SK-N-MC (cell line): Measurements from ENCODE around the gene SEPTIN12.

Experiments used
- DNase-seq: peaks from one replicate; pipeline ENCODE4 v3.0.0-alpha.2; 2011; ENCODE audit warnings: low read depth, low spot score
- H3K27ac ChIP-seq: fragments of 200-600 bp; sonication (generic); 2 replicates; pipeline ENCODE4 v1.5.1; 2016; ENCODE audit warnings: mixed run types
- H3K36me3 ChIP-seq: fragments of 200-600 bp; sonication (generic); 2 replicates; pipeline ENCODE4 v1.6.1; 2017; ENCODE audit warnings: antibody characterized with exemption, low read length, mixed read lengths; ENCODE audit not compliant: insufficient read depth
- H3K4me3 ChIP-seq: fragments of 200-600 bp; sonication (generic); 2 replicates; pipeline ENCODE4 v1.5.1; 2016
- H3K9ac ChIP-seq: fragments of 200-600 bp; sonication (generic); 2 replicates; pipeline ENCODE4 v1.8.0; 2017; ENCODE audit warnings: mixed run types, mixed read lengths; ENCODE audit not compliant: insufficient read length
- H3K9me3 ChIP-seq: fragments of 200-600 bp; sonication (generic); 2 replicates; pipeline ENCODE4 v1.6.1; 2017; ENCODE audit warnings: low read depth, mild to moderate bottlenecking, antibody characterized with exemption, low read length, moderate library complexity, mixed read lengths
- EZH2 ChIP-seq: fragments of 200-600 bp; sonication (generic); IDR thresholded peaks from one replicate; pipeline ENCODE4 v1.6.1; 2017; ENCODE audit warnings: antibody characterized with exemption
- FOXP2 ChIP-seq: optimal IDR thresholded peaks from 2 replicates; pipeline ENCODE3; 2011; ENCODE audit warnings: mild to moderate bottlenecking, moderate library complexity; ENCODE audit not compliant: insufficient read depth; ENCODE audit errors: extremely low read length, control extremely low read depth
- POLR2AphosphoS5 ChIP-seq: IDR thresholded peaks from 2 replicates; pipeline ENCODE4 v1.6.1; 2012; ENCODE audit warnings: mild to moderate bottlenecking, low read depth, low read length, borderline replicate concordance

The SEPTIN12 gene

GRCh38 chr16:4806280-4806679 is 18.1 kb upstream of the SEPTIN12 start:
- Histone ChIP-seq H3K27ac (no peak overlapping the region), H3K4me3 (no peak overlapping the region), H3K9me3 (no peaks in the 10 kb centered on the region), H3K36me3 (peaks cover 36% of the 10 kb centered on the region), H3K9ac (no peak overlapping the region)
- TF ChIP-seq FOXP2 (no peak), EZH2 (no peak), POLR2AphosphoS5 (no peak)
- DNase-seq, result no peak

GRCh38 chr16:4805231-4805630 is 17.1 kb upstream of the SEPTIN12 start:
- TF ChIP-seq POLR2AphosphoS5, result no peak
- TF ChIP-seq EZH2, result no peak
- no peak for TF ChIP-seq FOXP2
- Histone ChIP-seq H3K9me3 (no peaks in the 10 kb centered on the region), H3K36me3 (peaks cover 31% of the 10 kb centered on the region), H3K27ac (no peak overlapping the region), H3K9ac (no peak overlapping the region), H3K4me3 (no peak overlapping the region)
- no peak for DNase-seq

DNA sequence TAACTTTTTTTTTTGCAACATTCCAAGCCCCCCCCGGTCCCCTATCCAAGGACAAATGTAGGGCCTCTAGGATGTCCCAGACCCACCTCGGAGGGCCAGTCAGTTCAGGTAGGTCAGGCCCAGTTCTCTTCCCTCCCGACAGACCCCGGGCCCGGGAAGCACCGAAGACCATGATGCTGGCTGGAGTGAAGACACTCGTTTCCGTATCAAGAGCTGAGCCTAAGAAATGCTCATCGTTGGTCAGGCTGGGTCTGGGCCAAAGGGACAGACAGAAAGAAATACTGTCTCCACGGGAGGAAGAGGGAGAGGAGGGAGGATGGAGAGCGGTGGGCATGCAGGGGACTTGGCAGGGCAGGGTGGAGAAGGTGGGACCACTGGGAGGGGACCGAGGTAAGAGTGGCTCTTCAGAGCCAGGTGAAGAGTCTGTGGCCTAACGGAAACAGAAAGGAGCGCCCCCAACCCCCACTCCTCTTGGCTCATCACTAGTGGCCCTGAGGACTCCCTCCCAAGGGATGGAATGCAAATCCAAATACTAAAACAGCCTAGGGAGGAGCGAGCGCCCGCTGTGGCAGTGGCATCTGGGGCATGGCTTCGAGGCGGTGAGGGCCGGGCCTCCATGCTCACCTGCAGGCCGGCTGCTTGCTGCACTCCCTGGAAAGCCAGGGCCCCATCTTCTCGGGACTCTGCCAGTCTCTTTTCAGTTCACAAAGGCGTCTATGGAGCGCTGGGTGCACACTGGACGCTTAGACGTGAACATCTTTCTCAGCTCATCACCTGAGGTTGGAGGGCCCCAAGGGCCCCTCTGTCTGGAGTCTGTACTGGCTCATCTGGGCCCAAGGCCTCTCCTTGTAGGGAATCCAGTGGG is 16.0 kb upstream of the SEPTIN12 start:
- no peak for DNase-seq
- Histone ChIP-seq H3K36me3 (peaks cover 28% of the 10 kb centered on the region), H3K4me3 (no peak overlapping the region), H3K27ac (no peak overlapping the region), H3K9ac (no peak overlapping the region), H3K9me3 (no peaks in the 10 kb centered on the region)
- TF ChIP-seq POLR2AphosphoS5 (no peak), EZH2 (no peak), FOXP2 (no peak)

- no peak for DNase-seq
- H3K9me3 ChIP-seq, result no peaks in the 10 kb centered on the region
- H3K36me3 ChIP-seq, result peaks cover 23% of the 10 kb centered on the region
- peak overlapping the region; percentile 43 for H3K9ac ChIP-seq
- TF ChIP-seq FOXP2 (no peak), EZH2 (no peak), POLR2AphosphoS5 (no peak)
- H3K4me3 ChIP-seq, result peak overlapping the region; percentile 96
- H3K27ac ChIP-seq, result no peak overlapping the region
These were observed 15.3 kb upstream of the SEPTIN12 start for GRCh38 chr16:4803401-4803844.

- peaks cover 20% of the 10 kb centered on the region for H3K36me3 ChIP-seq
- H3K9ac ChIP-seq, result peak overlapping the region; percentile 43
- TF ChIP-seq EZH2, result no peak
- TF ChIP-seq POLR2AphosphoS5, result 0 out of 2 replicates have a peak, but pooled peaks have one; percentile 20
- no peak overlapping the region for H3K27ac ChIP-seq
- peak overlapping the region; percentile 96 for H3K4me3 ChIP-seq
- peak; percentile 12 for DNase-seq
- H3K9me3 ChIP-seq, result no peaks in the 10 kb centered on the region
These were observed 14.6 kb upstream of the SEPTIN12 start for GRCh38 chr16:4802659-4803287.

GRCh38 chr16:4801962-4802658 is 14.0 kb upstream of the SEPTIN12 start, which contains the start of gene ROGDI:
Gene ROGDI (minus strand): TSS chr16:4802633. CDS start chr16:4802571, 62 bp downstream.
- TF ChIP-seq EZH2, result no peak
- TF ChIP-seq POLR2AphosphoS5, result no peak
- no peak for TF ChIP-seq FOXP2
- Histone ChIP-seq H3K36me3 (peaks cover 13% of the 10 kb centered on the region; the same call in 1 of the 2 replicates), H3K9me3 (no peaks in the 10 kb centered on the region), H3K27ac (no peak within 1 kb of the TSS), H3K4me3 (peak within 1 kb of the TSS; percentile 96), H3K9ac (peak within 1 kb of the TSS; percentile 43)
- DNase-seq, result no peak

DNA sequence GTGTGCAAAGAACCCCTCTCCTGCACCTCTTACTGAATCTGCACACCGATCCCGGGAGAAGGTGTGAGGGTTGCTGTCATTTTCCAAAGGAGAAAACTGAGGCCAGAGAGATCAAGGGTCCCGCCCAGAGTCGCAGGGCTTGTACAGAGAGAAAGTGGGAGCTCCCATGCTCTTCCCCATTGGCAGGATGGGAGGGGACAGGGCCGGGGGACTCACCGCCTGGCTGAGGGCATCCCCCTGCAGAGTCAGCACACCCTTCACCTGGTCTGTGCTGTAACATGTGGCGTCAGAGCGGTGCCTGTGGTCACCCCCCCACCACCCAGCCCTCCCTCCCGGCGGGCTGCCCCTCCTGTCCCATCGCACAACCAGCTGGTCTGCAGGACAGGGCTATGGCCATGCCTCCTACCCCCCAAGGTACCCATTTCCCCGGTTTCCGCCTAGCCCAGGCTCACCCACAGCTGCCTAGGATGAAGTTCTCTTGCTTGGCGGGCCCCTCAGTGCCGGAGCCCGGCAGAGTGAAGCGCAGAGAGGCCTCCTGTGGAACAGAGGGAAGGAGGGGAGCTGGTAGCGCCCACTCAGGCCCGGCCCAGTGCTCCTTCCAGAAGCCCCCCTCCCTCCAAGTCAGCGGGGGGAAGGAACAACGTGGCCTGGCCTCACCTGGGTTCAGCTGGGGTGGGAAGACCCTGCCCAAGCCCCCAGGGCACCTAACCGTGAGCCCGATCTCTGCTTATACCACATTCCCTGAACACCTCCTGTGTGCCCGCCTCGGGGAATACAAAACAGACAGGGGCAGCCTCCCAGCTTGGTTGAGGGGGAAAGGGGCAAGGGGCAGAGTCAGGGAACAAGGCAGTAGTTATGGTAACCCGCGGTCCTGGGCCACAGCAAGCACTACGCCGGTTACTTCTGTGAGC is 13.2 kb upstream of the SEPTIN12 start:
- H3K27ac ChIP-seq, result no peak overlapping the region
- peaks cover 13% of the 10 kb centered on the region; the same call in 1 of the 2 replicates for H3K36me3 ChIP-seq
- DNase-seq, result no peak
- no peak for TF ChIP-seq POLR2AphosphoS5
- H3K9ac ChIP-seq, result no peak overlapping the region
- H3K9me3 ChIP-seq, result no peaks in the 10 kb centered on the region
- H3K4me3 ChIP-seq, result peak overlapping the region; percentile 96
